Ascending aorta (tissue), 2 donors: Measurements from ENCODE around the gene CAMTA1. TPM values are rescaled to one million over a fixed set of nuclear protein-coding genes. Genes with fewer than 3 reads are reported as not detected.

ENCODE experiments used
- DNase-seq, 2 donors: peaks; one replicate each; pipeline ENCODE4 v3.0.0-alpha.2; 2019; ENCODE audit warnings: low spot score in 2 of 2
- H3K27ac ChIP-seq, 2 donors: fragments of 200-600 bp; sonication (generic); one replicate each; pipeline ENCODE4 v1.5.1; 2016 to 2017; ENCODE audit warnings: mild to moderate bottlenecking in 1 of 2
- H3K27me3 ChIP-seq: fragments of 200-600 bp; sonication (generic); one replicate; pipeline ENCODE4 v1.5.1; 2017
- H3K36me3 ChIP-seq, 2 donors: fragments of 200-600 bp; sonication (generic); one replicate each; pipeline ENCODE4 v1.5.1; 2016
- H3K4me1 ChIP-seq, 2 donors: fragments of 200-600 bp; sonication (generic); one replicate each; pipeline ENCODE4 v1.5.1; 2016 to 2017; ENCODE audit warnings: mild to moderate bottlenecking in 1 of 2
- H3K4me3 ChIP-seq, 2 donors: fragments of 200-600 bp; sonication (generic); one replicate each; pipeline ENCODE4 v1.5.1; 2016 to 2017; ENCODE audit warnings: mild to moderate bottlenecking in 1 of 2
- H3K9me3 ChIP-seq, 2 donors: fragments of 200-600 bp; sonication (generic); one replicate each; pipeline ENCODE4 v1.5.1; 2016
- intact Hi-C: fragments of 100-400 bp; cut with DNase I; formaldehyde crosslinking; loops from one replicate; pipeline ENCODE4 v1.15.1; 2023
- total RNA-seq: library from RNA; depleted of rRNA; stranded (reverse); fragments of >200 nt; gene quantifications from one replicate; pipeline ENCODE4 v1.1.0, GENCODE V29; 2016
- TF ChIP-seq, protein P1 (sequence below), 3 experiments: fragments of 200-600 bp in 2 of 3; fragments of 450-650 bp in 1 of 3; sonication (generic) in 2 of 3; IDR thresholded peaks; one replicate each; pipeline ENCODE4 v1.5.1; 2016 to 2019; ENCODE audit warnings: antibody characterized with exemption in 3 of 3, mild to moderate bottlenecking in 1 of 3, moderate library complexity in 1 of 3

Gene CAMTA1
- total RNA-seq, 1 donor from 2014 or later = 53.3 TPM

DNA sequence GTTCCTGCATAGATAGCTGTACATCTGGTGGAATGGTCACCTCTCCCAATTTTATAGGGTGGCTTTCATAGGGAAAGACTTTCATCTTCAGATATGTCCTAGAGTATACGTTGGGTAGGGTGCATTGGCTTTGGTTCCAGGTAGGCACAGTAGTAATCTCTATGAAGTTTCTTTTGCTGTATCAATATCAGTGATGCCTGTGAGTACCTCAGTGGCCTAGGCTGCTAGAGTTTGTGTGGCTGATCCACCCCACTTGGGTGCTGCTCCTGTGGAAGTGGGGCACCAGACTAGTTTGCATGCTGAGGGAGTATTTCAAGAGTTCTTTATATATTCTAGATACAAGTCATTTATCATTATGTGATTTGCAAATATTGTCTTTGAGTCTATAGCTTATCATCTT lies 615.3 kb downstream of the CAMTA1 start:
- Histone ChIP-seq H3K4me3 (no peak overlapping the region), H3K9me3 (peaks cover 0 to 11% of the 10 kb centered on the region in 2 donors), H3K36me3 (no peaks in the 10 kb centered on the region), H3K4me1 (no peaks in the 10 kb centered on the region), H3K27ac (no peak overlapping the region), H3K27me3 (no peaks in the 10 kb centered on the region)
- intact Hi-C loops = no loop called here
- TF ChIP-seq, protein P1, sequence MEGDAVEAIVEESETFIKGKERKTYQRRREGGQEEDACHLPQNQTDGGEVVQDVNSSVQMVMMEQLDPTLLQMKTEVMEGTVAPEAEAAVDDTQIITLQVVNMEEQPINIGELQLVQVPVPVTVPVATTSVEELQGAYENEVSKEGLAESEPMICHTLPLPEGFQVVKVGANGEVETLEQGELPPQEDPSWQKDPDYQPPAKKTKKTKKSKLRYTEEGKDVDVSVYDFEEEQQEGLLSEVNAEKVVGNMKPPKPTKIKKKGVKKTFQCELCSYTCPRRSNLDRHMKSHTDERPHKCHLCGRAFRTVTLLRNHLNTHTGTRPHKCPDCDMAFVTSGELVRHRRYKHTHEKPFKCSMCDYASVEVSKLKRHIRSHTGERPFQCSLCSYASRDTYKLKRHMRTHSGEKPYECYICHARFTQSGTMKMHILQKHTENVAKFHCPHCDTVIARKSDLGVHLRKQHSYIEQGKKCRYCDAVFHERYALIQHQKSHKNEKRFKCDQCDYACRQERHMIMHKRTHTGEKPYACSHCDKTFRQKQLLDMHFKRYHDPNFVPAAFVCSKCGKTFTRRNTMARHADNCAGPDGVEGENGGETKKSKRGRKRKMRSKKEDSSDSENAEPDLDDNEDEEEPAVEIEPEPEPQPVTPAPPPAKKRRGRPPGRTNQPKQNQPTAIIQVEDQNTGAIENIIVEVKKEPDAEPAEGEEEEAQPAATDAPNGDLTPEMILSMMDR (IDR thresholded peaks at IDR 0.05) = no peak
- DNase-seq = no peak

DNA sequence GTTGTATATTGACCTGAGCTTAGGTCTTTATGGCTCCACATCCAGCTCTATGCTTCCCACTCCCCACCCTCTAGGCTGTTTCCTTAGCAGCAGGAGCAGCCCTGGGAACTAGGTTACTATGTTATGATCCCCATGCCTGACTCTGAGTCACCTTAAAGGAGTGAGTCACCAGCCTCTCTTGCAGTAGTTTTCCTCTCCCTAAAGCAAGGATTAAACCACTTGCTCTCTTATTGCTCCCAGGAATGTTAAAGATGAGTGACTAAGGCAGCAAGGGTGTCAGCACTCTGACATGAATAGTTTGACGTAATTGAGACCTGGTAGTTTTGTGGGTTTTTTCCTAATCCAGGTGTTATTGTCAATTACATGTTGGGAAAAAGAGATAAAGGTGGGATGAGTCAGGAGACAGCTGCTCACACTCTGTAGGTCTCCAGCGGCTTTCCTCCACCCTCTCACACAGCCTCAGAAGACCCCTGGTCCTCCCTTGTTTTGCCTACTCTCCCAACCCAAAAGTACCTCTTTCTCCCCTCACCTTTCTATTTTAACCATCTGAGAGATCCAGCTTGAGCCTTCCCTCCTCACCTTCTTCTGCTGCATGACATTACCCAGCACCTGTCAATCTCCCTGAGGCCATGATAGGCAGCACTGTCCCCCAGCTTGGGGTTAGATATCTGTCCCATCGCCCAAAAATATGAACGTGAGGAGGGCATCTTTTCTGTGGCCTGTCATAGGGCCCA lies 616.7 kb downstream of the CAMTA1 start:
- Histone ChIP-seq H3K27ac (no peak overlapping the region), H3K4me3 (no peak overlapping the region), H3K27me3 (no peaks in the 10 kb centered on the region), H3K4me1 (no peaks in the 10 kb centered on the region), H3K36me3 (no peaks in the 10 kb centered on the region), H3K9me3 (no peaks in the 10 kb centered on the region)
- peak in 1 of 2 donors; percentile 65 for DNase-seq
- intact Hi-C loops = no loop called here
- TF ChIP-seq, protein P1 (IDR thresholded peaks at IDR 0.05) = no peak

DNA sequence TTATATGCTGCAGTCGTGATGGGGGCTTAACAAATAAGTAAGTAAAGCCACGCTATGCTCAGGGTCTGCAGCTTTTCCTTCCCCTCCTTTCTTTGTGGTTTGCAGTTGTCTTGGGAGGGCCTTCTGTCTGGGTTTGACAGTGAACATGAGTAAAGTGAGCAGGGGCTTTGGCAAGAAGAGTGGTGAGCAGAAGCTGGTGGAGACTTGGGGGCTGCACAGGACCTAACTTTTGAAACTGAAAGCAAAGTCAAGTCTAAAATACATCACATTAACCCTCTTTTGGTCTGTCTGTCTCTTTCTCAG lies 617.2 kb downstream of the CAMTA1 start:
- intact Hi-C loops = no loop called here
- H3K9me3 ChIP-seq = no peaks in the 10 kb centered on the region
- no peaks in the 10 kb centered on the region for H3K4me1 ChIP-seq
- H3K36me3 ChIP-seq = no peaks in the 10 kb centered on the region
- no peak overlapping the region for H3K27ac ChIP-seq
- H3K27me3 ChIP-seq = no peaks in the 10 kb centered on the region
- no peak for DNase-seq
- TF ChIP-seq, protein P1 (IDR thresholded peaks at IDR 0.05) = no peak
- H3K4me3 ChIP-seq = no peak overlapping the region

DNA sequence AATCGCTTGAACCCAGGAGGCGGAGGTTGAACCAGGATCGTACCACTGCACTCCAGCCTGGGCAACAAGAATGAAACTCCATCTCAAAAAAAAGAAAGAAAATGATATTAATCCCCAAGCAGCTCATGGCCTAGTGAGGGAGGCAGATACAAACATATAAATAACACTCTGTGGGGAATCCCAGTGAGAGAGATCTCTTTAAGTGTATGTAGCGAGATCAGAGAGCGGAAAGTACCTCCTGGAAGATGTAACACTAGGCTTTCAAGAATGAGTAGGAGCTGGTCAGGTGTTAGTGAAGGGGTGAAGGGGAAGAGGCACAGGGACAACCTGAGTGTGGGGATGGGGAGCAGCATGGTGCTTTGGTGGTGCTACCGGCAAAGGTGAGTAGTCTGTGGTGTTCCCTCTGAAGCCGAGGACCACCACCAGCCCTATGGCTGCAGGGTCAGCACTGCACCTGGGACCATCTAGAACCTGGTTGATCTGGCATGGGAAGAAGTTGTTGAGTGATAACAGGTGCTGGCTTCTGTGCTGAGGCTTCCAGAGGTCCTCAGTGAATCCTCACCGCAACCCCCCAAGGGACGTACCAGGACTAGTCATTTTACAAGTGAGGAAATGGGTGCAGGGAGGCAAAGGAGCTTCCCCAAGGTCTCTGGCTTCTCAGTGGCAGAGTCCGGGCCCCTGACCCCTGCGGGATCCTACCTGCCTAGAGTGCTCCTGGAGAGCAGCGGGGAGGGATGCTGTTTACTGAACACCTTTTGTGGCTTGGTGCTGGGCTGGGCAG lies 618.2 kb downstream of the CAMTA1 start:
- H3K27me3 ChIP-seq = no peaks in the 10 kb centered on the region
- TF ChIP-seq, protein P1 (IDR thresholded peaks at IDR 0.05) = no peak
- H3K9me3 ChIP-seq = no peaks in the 10 kb centered on the region
- H3K4me3 ChIP-seq = no peak overlapping the region
- peak in 1 of 2 donors; percentile 30 for DNase-seq
- no peak overlapping the region for H3K27ac ChIP-seq
- intact Hi-C loops = no loop called here
- no peaks in the 10 kb centered on the region for H3K36me3 ChIP-seq
- no peaks in the 10 kb centered on the region for H3K4me1 ChIP-seq

DNA sequence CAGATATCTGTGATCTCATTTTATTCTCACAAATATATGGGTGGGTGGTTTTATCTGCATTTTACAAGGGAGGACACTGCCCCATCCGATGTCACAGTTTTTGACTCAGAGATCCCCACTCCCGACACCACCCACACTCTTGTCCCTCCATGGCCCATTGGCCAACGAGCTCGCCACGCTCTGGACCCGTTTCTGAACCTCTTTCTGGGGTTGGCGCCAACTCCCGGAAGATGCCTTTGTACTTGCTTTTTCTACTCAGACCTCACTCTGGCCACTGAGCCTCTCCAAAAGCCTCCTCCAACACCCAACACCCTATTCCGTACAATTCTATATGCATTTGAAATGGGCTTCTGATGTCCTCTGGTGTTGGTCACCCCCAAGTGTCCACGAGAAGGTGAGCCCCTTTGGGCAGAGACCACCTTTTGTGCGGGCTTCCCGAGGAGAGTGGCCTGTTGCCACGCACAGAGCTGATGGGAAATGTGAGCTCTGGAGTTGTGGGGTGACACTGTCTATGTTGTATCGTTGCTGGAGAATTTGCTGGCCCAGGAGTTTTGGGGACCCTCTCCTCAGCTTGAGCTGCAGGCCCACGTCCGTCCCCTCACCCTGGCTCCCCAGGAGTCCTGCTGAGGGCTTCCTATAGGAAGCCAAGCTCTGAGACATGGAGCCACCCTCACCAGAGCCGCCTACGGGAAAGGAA lies 618.9 kb downstream of the CAMTA1 start:
- H3K27me3 ChIP-seq = no peaks in the 10 kb centered on the region
- H3K4me3 ChIP-seq = no peak overlapping the region
- H3K9me3 ChIP-seq = no peaks in the 10 kb centered on the region
- no peak overlapping the region for H3K27ac ChIP-seq
- DNase-seq = no peak
- no peaks in the 10 kb centered on the region for H3K36me3 ChIP-seq
- no peaks in the 10 kb centered on the region for H3K4me1 ChIP-seq
- intact Hi-C loops = no loop called here
- TF ChIP-seq, protein P1 (IDR thresholded peaks at IDR 0.05) = no peak
